K562 (cell line): ENCODE results near the gene CALHM4. TPM values are rescaled to one million over a fixed set of nuclear protein-coding genes. Genes with fewer than 3 reads are reported as not detected.

ENCODE experiments used
- ATAC-seq: fragments of 200-7000 bp; cut with Tn5 transposase; 3 replicates; pipeline ENCODE4 v1.9.1; 2020; ENCODE audit warnings: moderate library complexity
- BruUV-seq: library from RNA; stranded (reverse); fragments of 400-500 nt; replicated peaks from 2 replicates; lab custom pipeline; 2021; lab: Mats Ljungman, UMichigan
- CTCF ChIA-PET: fragments of 300-600 bp; formaldehyde crosslinking; extraction: SDS; loops from one replicate; lab custom pipeline; 2021; ENCODE audit warnings: low intra/inter-chr PET ratio; lab: Yijun Ruan, JAX
- POLR2A ChIA-PET: fragments of 300-600, 350-650 bp; sonication (Branson Sonifier 250); formaldehyde crosslinking; extraction: SDS; loops from one replicate; lab custom pipeline; 2021; ENCODE audit warnings: antibody characterized with exemption, inconsistent platforms; lab: Yijun Ruan, JAX
- DNase-seq, 4 experiments: peaks; one replicate each; pipeline versions ENCODE4 v3.0.0 to v3.0.0-alpha.2; 2011 to 2018; ENCODE audit warnings: low spot score in 3 of 4, mixed read lengths in 3 of 4; ENCODE audit errors: extremely low read depth in 1 of 4
- FAIRE-seq: peaks from 2 replicates; lab custom pipeline; 2011; peaks lifted over from hg19 to GRCh38; lab: Jason Lieb, UNC
- H2AFZ ChIP-seq: 2 replicates; pipeline ENCODE4 v1.6.0; 2011; ENCODE audit warnings: low read depth, low read length, control low read depth, inconsistent platforms
- H3K27ac ChIP-seq: fragments of 200-600 bp; 3 replicates; pipeline ENCODE4 v1.8.0; 2011; ENCODE audit warnings: low read depth, mild to moderate bottlenecking, control low read depth, inconsistent platforms, low read length, moderate library complexity, mixed read lengths; ENCODE audit errors: extremely low read depth
- H3K27me3 ChIP-seq, 2 experiments: fragments of 300-600 bp in 1 of 2; 2 replicates in 1 of 2; 3 replicates in 1 of 2; pipeline versions ENCODE4 v1.6.0 to v1.8.0; 2011; ENCODE audit warnings: inconsistent platforms in 2 of 2, low read length in 2 of 2, mild to moderate bottlenecking in 1 of 2, mixed read lengths in 1 of 2, moderate library complexity in 1 of 2; ENCODE audit not compliant: control insufficient read depth in 2 of 2, insufficient read depth in 2 of 2
- H3K36me3 ChIP-seq: fragments of 300-600 bp; 3 replicates; pipeline ENCODE4 v1.8.0; 2011; ENCODE audit warnings: mild to moderate bottlenecking, low read length, inconsistent platforms; ENCODE audit not compliant: control insufficient read depth, insufficient read depth
- H3K4me1 ChIP-seq, 2 experiments: fragments of 200-600 bp in 1 of 2; replicated peaks in 1 of 2; 2 replicates in 1 of 2; 3 replicates in 1 of 2; pipeline versions ENCODE4 v1.5.1 to v1.8.0; 2011; ENCODE audit warnings: inconsistent platforms in 2 of 2, low read length in 2 of 2, mild to moderate bottlenecking in 1 of 2, mixed read lengths in 1 of 2, moderate library complexity in 1 of 2; ENCODE audit not compliant: control insufficient read depth in 2 of 2, insufficient read depth in 2 of 2
- H3K4me2 ChIP-seq: 2 replicates; pipeline ENCODE4 v1.6.1; 2011; ENCODE audit warnings: low read length, control low read depth, inconsistent platforms, mixed read lengths; ENCODE audit not compliant: insufficient read depth
- H3K4me3 ChIP-seq: fragments of 200-600 bp; sonication (generic), shearing (Covaris generic); 2 replicates; pipeline ENCODE4 v1.5.1; 2016; ENCODE audit warnings: control low read depth, inconsistent platforms
- H3K79me2 ChIP-seq: fragments of 200-600 bp; 3 replicates; pipeline ENCODE4 v1.8.0; 2011; ENCODE audit warnings: low read length, inconsistent platforms; ENCODE audit not compliant: control insufficient read depth, insufficient read depth
- H3K9ac ChIP-seq, 2 experiments: 2 replicates each; pipeline versions ENCODE4 v1.6.0 to v1.6.1; 2011; ENCODE audit warnings: low read depth in 2 of 2, low read length in 2 of 2, control low read depth in 1 of 2, inconsistent platforms in 1 of 2, mild to moderate bottlenecking in 1 of 2, mixed read lengths in 1 of 2; ENCODE audit not compliant: insufficient read depth in 1 of 2
- H3K9me1 ChIP-seq: one replicate; pipeline ENCODE4 v1.6.0; 2011; ENCODE audit warnings: inconsistent platforms, mild to moderate bottlenecking, low read length, moderate library complexity; ENCODE audit not compliant: control insufficient read depth, insufficient read depth
- H3K9me3 ChIP-seq: replicated peaks from 2 replicates; pipeline ENCODE4 v1.5.1; 2011; ENCODE audit warnings: low read depth, low read length, inconsistent platforms; ENCODE audit not compliant: control insufficient read depth, insufficient read depth
- H4K20me1 ChIP-seq: replicated peaks from 2 replicates; pipeline ENCODE4 v1.6.1; 2011; ENCODE audit warnings: low read length, inconsistent platforms, mixed read lengths; ENCODE audit not compliant: control insufficient read depth, insufficient read depth
- ARID3B ChIP-seq: fragments of 250-450 bp; sonication (Bioruptor Pico); IDR thresholded peaks from 2 replicates; pipeline ENCODE4 v1.4.0; 2020; ENCODE audit warnings: borderline replicate concordance
- DNMT1 ChIP-seq: fragments of 450-650 bp; IDR thresholded peaks from 2 replicates; pipeline ENCODE4 v1.6.1; 2016; ENCODE audit warnings: antibody characterized with exemption, mild to moderate bottlenecking
- E2F1 ChIP-seq: sonication (generic); formaldehyde crosslinking; IDR thresholded peaks from 2 replicates; pipeline ENCODE4 v1.8.1; 2023; ENCODE audit warnings: mild to moderate bottlenecking, missing genetic modification reagents, moderate library complexity
- KDM4B ChIP-seq, 2 experiments: fragments of 450-650 bp in 1 of 2; sonication (generic) in 1 of 2; IDR thresholded peaks; 2 replicates each; pipeline ENCODE4 v1.6.1; 2016 to 2017; ENCODE audit warnings: borderline replicate concordance in 2 of 2, antibody characterized with exemption in 1 of 2, low read depth in 1 of 2, mild to moderate bottlenecking in 1 of 2
- MXI1 ChIP-seq: IDR thresholded peaks from 2 replicates; pipeline ENCODE4 v1.6.1; 2011; ENCODE audit warnings: low read depth, mild to moderate bottlenecking, improper control_type of control experiment, low read length
- PCBP2 ChIP-seq: fragments of 200-400 bp; formaldehyde crosslinking; IDR thresholded peaks from 2 replicates; pipeline ENCODE4 v1.6.1; 2018; ENCODE audit warnings: low read length, low read depth, mild to moderate bottlenecking, moderate library complexity; ENCODE audit not compliant: poor library complexity, severe bottlenecking
- PHF20 ChIP-seq: fragments of 450-650 bp; IDR thresholded peaks from 2 replicates; pipeline ENCODE4 v1.6.1; 2018; ENCODE audit not compliant: partially characterized antibody
- PREB ChIP-seq: sonication (generic); formaldehyde crosslinking; IDR thresholded peaks from 2 replicates; pipeline ENCODE4 v1.8.1; 2023; ENCODE audit warnings: mild to moderate bottlenecking, missing genetic modification reagents
- RBM25 ChIP-seq: fragments of 200-400 bp; formaldehyde crosslinking; IDR thresholded peaks from 2 replicates; pipeline ENCODE4 v1.6.1; 2018; ENCODE audit warnings: low read length, low read depth, moderate library complexity; ENCODE audit not compliant: severe bottlenecking
- SETDB1 ChIP-seq: IDR thresholded peaks from one replicate; pipeline ENCODE4 v1.6.1; 2012; ENCODE audit warnings: low read length, control low read depth, inconsistent platforms
- SIN3A ChIP-seq, 2 experiments: fragments of 150-350 bp in 1 of 2; IDR thresholded peaks; 2 replicates each; pipeline ENCODE4 v1.6.1; 2011 to 2016; ENCODE audit warnings: borderline replicate concordance in 2 of 2, low read depth in 2 of 2, low read length in 2 of 2, mild to moderate bottlenecking in 2 of 2, moderate library complexity in 2 of 2; ENCODE audit not compliant: control insufficient read depth in 1 of 2
- SP2 ChIP-seq: IDR thresholded peaks from 2 replicates; pipeline ENCODE4 v1.6.1; 2011; ENCODE audit warnings: mild to moderate bottlenecking, low read depth, low read length, moderate library complexity; ENCODE audit not compliant: poor library complexity, severe bottlenecking; ENCODE audit errors: extremely low read depth
- YBX1 ChIP-seq: fragments of 450-650 bp; IDR thresholded peaks from 2 replicates; pipeline ENCODE4 v1.7.1; 2016; ENCODE audit warnings: mild to moderate bottlenecking
- ZNF668 ChIP-seq: fragments of 250-450 bp; sonication (Bioruptor Pico); IDR thresholded peaks from 2 replicates; pipeline ENCODE4 v1.8.0; 2022; ENCODE audit warnings: mild to moderate bottlenecking, inconsistent platforms
- ZNF740 ChIP-seq, 3 experiments: fragments of 200-800 bp in 1 of 3; sonication (Bioruptor generic) in 1 of 3; sonication (generic) in 1 of 3; formaldehyde crosslinking in 1 of 3; IDR thresholded peaks; 2 replicates each; pipeline versions ENCODE4 v1.6.1 to v1.8.0; 2016 to 2022; ENCODE audit warnings: mild to moderate bottlenecking in 2 of 3, missing compliant biosample characterization in 2 of 3, missing genetic modification characterization in 2 of 3, missing genetic modification reagents in 1 of 3
- ZNF780A ChIP-seq: fragments of 250-450 bp; sonication (Bioruptor Pico); IDR thresholded peaks from 2 replicates; pipeline ENCODE4 v1.5.0; 2021; ENCODE audit warnings: mild to moderate bottlenecking
- WGBS: fragments of 100-300 bp; shearing (Covaris generic); methylation state at CpG from one replicate; pipeline ENCODE4 v1.1.6; 2016; ENCODE audit warnings: low coverage, mixed read lengths; ENCODE audit not compliant: insufficient coverage; ENCODE audit errors: missing lambda C conversion rate; 5-methylcytosine and 5-hydroxymethylcytosine counted together
- in situ Hi-C: fragments of 300-500 bp; cut with MboI; formaldehyde crosslinking; loops from 4 replicates; pipeline ENCODE4 v1.15.0; 2018; ENCODE audit warnings: inconsistent platforms, mixed read lengths
- intact Hi-C: fragments of 100-400 bp; cut with micrococcal nuclease; formaldehyde crosslinking; loops from 2 replicates; pipeline ENCODE4 v1.14.2; 2022
- polyA plus RNA-seq, 8 experiments: library from polyadenylated mRNA; depleted of rRNA in 4 of 8; stranded (reverse) in 5 of 8; unstranded in 3 of 8; fragments of >200 nt; fragmentation: Nextera tagmentation in 2 of 8; fragmentation: Illumina TruSeq in 1 of 8; extraction: Ambion mirVana in 2 of 8; extraction: Trizol in 1 of 8; gene quantifications; 2 replicates each; pipeline versions ENCODE4 v1.2.1 to v1.2.3, GENCODE V29; 2011 to 2014; ENCODE audit warnings: inconsistent platforms in 1 of 8, missing spikeins in 1 of 8
- total RNA-seq, 7 experiments: library from RNA; depleted of rRNA in 6 of 7; stranded (reverse); fragments of >200 nt in 6 of 7; fragmentation: Illumina TruSeq in 2 of 7; extraction: Trizol in 2 of 7; gene quantifications; 2 replicates each; pipeline versions ENCODE4 v1.2.1 to v1.2.3, GENCODE V29; 2011 to 2021; ENCODE audit warnings: low replicate concordance in 1 of 7

CALHM4 gene
- total and polyA plus RNA-seq, 9 of the 15 experiments (the other 6 are each of a cell fraction or from before 2014, with no cell fraction given): not detected

GRCh38 chr6:116575227-116575626, 21.7 kb downstream of the CALHM4 start (continued):
- TF ChIP-seq ZNF740 (CRISPR knock-in tag; IDR thresholded peaks at IDR 0.05) (no peak), ZNF740 (tag; IDR thresholded peaks at IDR 0.05) (no peak), PCBP2 (no peak), MXI1 (no peak), SIN3A (IDR thresholded peaks at IDR 0.05; ENCODE audit: borderline replicate concordance in 2 of 2, control insufficient read depth in 1 of 2, low read depth in 2 of 2, low read length in 2 of 2) (no peak), PHF20 (no peak), KDM4B (IDR thresholded peaks at IDR 0.05; ENCODE audit: borderline replicate concordance in 2 of 2, low read depth in 1 of 2) (no peak), SETDB1 (no peak), PREB (CRISPR knock-in tag) (no peak)

GRCh38 chr6:116577486-116577885, 23.9 kb downstream of the CALHM4 start:
- peaks cover 78% of the 10 kb centered on the region for H3K36me3 ChIP-seq
- no peak overlapping the region for H3K27ac ChIP-seq
- no peaks in the 10 kb centered on the region for H3K9me1 ChIP-seq
- no peaks in the 10 kb centered on the region for H4K20me1 ChIP-seq
- H3K4me3 ChIP-seq: no peak overlapping the region
- in situ Hi-C loops: no loop called here
- peaks cover 61% of the 10 kb centered on the region for H3K79me2 ChIP-seq
- H3K4me2 ChIP-seq: no peak overlapping the region
- CTCF ChIA-PET: no interaction called here
- FAIRE-seq (no peak), ATAC-seq (no peak), DNase-seq (no peak)
- no peaks in the 10 kb centered on the region for H3K9me3 ChIP-seq
- WGBS: 83% methylated on average over 5 of the region's 5 CpGs
- POLR2A ChIA-PET: no interaction called here
- peaks cover 0 to 12% of the 10 kb centered on the region in 2 experiments; a peak in 2 of 5 replicates for H3K4me1 ChIP-seq
- H3K9ac ChIP-seq: no peak overlapping the region
- no TSS peak for BruUV-seq
- no peak overlapping the region for H2AFZ ChIP-seq
- H3K27me3 ChIP-seq: no peaks in the 10 kb centered on the region
- intact Hi-C loops: loop anchor here (5.0 kb wide), 1 partner anchor 70 kb away; no protein-coding TSS in a partner anchor
- TF ChIP-seq SP2 (no peak), E2F1 (CRISPR knock-in tag) (no peak), DNMT1 (no peak), RBM25 (no peak), ZNF668 (CRISPR knock-in tag) (no peak), YBX1 (no peak), ARID3B (CRISPR knock-in tag) (no peak), ZNF780A (no peak)
